Measurements from ENCODE around the gene DDR1.
A peak's percentile ranks its signal among the peaks of the same experiment; 100 is the strongest.
"Not testable (repeated sequence)": the region's sequence is repeated elsewhere in the genome, so short reads cannot be mapped to it uniquely, and the experiment has no call there.

Gene DDR1

DNA sequence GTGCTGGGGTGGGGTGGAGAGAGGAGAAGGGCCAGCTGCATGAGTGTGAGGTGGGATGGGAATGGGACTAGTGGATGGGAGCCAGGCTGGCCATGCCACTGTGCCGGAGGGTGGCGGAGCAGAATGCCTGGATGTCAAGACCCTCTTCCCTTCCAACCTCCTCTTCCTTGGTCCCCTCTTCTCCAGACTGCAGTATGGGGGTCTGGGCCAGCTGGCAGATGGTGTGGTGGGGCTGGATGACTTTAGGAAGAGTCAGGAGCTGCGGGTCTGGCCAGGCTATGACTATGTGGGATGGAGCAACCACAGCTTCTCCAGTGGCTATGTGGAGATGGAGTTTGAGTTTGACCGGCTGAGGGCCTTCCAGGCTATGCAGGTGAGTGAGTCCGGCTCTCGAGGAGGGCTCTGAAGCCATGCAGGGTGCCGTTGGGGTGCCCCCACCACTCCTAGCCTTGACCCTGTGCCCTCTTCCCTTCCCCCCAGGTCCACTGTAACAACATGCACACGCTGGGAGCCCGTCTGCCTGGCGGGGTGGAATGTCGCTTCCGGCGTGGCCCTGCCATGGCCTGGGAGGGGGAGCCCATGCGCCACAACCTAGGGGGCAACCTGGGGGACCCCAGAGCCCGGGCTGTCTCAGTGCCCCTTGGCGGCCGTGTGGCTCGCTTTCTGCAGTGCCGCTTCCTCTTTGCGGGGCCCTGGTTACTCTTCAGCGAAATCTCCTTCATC is 7.7 kb downstream of the DDR1 start:
- no peak for DNase-seq (ENCODE audit: extremely low read depth in 1 of 2, low read depth in 1 of 2)

DNA sequence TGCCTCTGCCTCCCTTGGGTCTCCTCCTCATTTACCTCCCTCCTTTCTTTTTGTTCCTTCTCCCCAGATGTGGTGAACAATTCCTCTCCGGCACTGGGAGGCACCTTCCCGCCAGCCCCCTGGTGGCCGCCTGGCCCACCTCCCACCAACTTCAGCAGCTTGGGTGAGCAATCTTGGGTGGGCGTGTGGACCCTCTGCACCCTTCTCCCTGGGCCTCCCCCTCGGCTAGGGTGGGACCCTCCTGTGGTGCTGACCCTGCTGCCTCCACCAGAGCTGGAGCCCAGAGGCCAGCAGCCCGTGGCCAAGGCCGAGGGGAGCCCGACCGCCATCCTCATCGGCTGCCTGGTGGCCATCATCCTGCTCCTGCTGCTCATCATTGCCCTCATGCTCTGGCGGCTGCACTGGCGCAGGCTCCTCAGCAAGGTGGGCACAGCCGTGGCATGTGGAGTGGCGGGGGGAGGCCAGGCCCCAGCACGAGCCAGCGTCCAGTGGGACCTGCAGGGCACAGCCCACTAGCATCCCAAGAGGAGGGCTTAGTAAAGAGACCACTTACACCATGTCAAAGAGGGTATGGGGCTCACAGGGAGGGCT is 8.8 kb downstream of the DDR1 start:
- no peak for DNase-seq (ENCODE audit: extremely low read depth in 1 of 2, low read depth in 1 of 2)

DNA sequence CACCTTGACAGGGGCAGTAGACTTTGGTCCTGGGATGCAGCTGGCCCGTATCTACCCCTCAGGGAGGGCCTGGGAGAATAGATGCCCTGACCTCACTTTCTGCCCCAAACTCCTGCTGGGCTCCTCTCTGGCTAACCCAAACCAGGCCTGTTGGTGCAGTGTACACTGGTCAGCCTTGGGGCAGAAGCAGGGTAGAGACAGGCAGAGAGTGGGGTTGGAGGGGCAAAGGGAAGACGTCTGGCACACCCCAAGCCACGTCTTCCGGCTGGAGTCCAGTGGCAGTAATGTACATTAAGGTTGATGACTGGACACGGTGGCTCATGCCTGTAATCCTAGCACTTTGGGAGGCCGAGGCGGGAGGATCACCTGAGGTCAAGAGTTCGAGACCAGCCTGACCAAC is 9.3 kb downstream of the DDR1 start:
- no peak for DNase-seq (ENCODE audit: extremely low read depth in 1 of 2, low read depth in 1 of 2)

DNA sequence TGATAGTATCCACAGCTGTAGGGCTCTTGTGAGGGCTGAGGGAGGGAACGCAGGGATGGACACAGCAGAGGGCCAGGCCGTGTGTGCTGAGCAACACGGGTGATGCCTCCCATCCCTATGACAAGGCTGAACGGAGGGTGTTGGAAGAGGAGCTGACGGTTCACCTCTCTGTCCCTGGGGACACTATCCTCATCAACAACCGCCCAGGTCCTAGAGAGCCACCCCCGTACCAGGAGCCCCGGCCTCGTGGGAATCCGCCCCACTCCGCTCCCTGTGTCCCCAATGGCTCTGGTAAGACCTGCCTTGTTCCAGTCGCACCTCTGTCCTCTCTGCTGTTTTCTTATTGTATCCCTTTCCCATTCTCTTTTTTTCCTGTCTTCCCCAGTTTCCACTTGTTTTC is 10.1 kb downstream of the DDR1 start:
- DNase-seq (ENCODE audit: extremely low read depth in 1 of 2, low read depth in 1 of 2): no peak

DNA sequence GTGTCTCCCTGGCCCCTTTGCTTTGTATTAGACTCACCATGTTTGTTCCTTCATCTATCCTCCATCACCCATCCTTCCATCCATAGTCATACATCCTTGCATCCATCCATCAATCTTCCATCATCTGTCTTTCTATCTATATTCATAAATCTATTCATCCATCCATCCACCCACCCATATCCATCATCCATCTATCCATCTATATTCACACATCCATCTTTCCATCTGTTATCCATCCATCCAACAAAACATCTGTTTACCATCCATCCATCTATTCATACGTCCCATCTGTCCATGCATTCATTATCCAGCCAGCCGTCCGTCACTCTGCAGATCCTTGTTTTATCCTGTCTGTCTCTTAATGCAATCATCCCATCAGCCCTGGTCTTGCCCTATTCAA is 10.6 kb downstream of the DDR1 start:
- DNase-seq (ENCODE audit: extremely low read depth in 1 of 2, low read depth in 1 of 2): no peak

DNA sequence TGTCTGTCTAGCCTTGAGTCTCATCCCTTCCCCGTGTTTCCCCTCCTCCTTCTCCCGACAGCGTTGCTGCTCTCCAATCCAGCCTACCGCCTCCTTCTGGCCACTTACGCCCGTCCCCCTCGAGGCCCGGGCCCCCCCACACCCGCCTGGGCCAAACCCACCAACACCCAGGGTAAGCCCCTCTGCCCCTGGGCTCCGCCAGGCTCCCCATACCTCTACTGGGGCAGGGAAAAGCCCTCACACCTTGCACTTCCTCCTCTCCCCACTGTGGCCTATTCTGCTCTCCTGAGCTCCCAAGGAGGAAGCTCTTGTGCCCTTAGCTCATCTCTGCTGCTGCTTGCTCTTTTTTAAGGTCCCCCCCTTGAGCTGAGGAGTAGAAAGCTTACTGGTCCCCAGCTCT is 11.0 kb downstream of the DDR1 start:
- no peak for DNase-seq (ENCODE audit: extremely low read depth in 1 of 2, low read depth in 1 of 2)

DNA sequence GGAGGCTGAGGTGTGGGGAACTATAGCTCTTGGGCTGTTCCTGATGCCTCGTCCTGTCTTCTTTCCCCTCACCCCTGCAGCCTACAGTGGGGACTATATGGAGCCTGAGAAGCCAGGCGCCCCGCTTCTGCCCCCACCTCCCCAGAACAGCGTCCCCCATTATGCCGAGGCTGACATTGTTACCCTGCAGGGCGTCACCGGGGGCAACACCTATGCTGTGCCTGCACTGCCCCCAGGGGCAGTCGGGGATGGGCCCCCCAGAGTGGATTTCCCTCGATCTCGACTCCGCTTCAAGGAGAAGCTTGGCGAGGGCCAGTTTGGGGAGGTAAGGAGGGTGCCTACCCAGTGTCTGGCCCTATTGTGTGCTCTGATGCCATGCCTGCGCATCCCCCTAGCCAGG is 12.2 kb downstream of the DDR1 start:
- no peak for DNase-seq (ENCODE audit: extremely low read depth in 1 of 2, low read depth in 1 of 2)

DNA sequence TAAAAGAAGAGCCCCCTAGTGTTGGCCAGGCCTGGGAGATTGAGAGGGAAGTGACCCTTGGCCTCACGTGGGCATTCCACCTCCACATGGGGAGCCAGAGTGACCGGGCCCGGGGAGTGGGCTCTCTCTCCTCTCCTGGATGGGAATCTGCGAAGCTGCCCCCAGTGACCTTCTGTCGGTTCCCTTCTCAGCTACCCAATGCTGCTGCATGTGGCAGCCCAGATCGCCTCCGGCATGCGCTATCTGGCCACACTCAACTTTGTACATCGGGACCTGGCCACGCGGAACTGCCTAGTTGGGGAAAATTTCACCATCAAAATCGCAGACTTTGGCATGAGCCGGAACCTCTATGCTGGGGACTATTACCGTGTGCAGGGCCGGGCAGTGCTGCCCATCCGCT is 13.6 kb downstream of the DDR1 start:
- no peak for DNase-seq (ENCODE audit: extremely low read depth in 1 of 2, low read depth in 1 of 2)

DNA sequence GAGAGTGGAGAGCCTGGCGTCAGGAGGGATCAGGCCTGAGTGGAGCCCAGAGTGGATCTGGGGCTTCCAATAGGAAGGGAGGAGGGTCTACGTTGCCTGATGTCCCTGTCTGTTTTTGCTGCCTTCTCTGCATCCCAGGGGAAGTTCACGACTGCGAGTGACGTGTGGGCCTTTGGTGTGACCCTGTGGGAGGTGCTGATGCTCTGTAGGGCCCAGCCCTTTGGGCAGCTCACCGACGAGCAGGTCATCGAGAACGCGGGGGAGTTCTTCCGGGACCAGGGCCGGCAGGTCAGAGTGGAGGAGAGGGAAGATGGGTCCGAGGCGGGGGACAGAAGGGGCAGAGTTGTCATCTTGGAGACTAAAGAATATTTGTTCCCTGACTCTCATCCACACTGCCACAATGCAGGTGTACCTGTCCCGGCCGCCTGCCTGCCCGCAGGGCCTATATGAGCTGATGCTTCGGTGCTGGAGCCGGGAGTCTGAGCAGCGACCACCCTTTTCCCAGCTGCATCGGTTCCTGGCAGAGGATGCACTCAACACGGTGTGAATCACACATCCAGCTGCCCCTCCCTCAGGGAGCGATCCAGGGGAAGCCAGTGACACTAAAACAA is 14.5 kb downstream of the DDR1 start:
- DNase-seq (ENCODE audit: extremely low read depth in 1 of 2, low read depth in 1 of 2): no peak

DNA sequence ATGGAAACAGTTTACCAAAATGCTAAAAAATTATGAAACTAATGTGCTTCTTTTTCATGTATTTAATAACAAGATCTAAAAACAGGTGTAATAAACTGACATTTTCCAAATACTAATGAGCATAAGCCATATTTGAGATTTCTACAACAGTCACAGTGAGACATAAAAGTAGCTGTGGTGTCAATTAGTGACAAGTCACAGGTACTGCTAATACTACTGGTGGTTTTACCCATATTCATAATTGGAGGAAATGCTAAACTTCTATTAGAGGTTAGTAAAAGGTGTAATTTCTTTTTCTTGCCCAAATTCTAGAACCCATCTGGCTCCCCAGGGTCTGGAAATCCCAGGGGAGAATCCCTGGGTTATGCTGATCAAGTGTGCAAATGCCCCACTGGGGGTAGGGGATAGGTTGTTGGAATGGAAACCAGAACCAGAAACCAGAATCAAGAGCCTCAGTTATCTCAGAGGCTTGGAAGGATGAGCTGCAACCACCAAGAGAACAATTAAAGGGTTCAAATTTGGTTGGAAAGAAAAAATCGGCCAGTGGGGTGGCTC is 16.6 kb downstream of the DDR1 start:
- no peak for DNase-seq (ENCODE audit: extremely low read depth in 1 of 2, low read depth in 1 of 2)

DNA sequence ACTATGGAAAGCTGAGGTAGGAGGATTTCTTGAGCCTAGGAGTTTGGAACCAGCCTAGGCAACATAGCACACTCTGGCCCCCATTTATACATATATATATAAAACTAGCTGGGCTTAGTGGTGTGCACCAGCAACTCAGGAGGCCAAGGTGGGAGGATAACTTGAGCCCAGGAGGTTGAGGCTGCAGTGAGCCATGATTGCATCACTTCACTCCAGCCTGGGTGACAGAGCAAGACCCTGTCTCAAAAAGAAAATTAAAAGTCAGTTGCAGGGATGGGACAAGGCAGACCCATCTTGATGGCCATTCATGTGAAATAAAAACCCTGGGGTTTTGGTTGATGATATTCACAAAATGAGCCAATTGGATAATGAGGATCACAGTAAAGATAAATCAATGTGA is 17.1 kb downstream of the DDR1 start:
- DNase-seq (ENCODE audit: extremely low read depth in 1 of 2, low read depth in 1 of 2): no peak

DNA sequence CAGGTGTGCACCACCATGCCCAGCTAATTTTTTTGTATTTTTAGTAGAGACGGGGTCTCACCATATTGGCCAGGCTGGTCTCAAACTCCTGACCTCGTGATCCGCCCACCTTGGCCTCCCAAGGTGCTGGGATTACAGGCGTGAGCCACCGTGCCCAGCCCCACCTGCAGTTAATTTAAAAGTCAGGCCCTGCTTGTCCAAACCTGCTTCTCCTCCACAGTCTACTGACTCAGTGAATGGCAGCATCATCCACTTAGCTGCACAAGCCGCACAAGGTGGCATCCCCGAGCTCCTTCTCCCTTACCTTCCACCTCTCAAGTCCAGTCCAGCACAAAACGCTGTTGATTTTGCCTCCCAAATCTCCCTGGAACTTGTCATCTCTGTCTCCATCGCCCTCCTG is 17.9 kb downstream of the DDR1 start:
- not testable (repeated sequence) for DNase-seq (ENCODE audit: extremely low read depth in 1 of 2, low read depth in 1 of 2)

DNA sequence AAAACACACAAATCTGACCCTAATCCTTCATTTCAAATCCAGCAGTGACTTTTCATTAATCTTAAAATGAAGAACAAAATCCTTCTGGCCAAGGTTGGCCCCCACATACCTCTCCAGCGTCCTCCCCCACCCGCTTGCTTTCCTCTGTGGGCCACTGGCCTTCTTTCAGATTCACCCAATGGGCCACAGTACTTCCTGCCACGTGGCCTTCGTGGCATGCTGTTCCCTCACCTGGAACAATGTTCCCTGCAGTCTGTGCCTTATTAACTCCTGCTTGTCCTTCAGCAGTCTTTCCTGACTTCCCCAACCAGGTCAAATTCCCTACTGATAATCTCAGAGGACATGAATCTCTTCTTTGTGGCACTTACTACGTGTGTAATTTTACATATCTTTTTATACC is 18.4 kb downstream of the DDR1 start:
- DNase-seq (ENCODE audit: extremely low read depth in 1 of 2, low read depth in 1 of 2): no peak

DNA sequence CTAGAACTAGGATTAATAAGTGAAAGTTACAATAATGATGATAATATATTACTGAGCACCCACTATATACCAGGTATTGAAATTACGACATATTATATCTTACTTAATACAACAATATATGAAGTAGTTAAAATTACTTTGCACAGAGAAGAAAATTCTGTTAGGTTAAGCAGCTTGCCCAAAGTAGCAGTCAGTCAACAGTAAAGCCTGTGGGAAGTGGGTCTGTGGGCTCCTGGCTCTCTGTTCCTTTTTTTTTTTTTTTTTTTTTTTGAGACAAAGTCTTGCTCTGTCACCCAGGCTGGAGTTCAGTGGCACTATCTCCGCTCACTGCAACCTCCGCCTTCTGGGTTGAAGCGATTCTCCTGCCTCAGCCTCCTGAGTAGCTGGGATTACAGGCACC is 18.9 kb downstream of the DDR1 start:
- DNase-seq (ENCODE audit: extremely low read depth in 1 of 2, low read depth in 1 of 2): no peak

DNA sequence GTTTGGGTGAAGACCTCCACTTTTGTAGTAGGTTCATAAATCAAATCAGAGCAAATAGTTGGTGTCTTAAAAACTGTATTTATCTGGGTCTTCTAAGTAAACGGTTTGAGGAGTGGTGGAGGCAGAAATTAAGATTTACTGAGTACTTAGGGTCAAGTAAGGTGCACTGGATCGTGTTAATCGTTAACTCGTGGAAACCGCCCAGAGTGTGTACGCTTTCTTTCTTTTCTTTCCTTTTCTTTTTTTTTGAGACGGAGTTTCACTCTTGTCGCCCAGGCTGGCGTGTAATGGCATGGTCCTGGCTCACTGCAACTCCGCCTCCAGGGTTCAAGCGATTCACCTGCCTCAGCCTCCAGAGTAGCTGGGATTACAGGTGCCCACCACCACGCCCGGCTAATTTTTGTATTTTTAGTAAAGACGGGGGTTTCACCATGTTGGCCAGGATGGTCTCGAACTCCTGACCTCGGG is 23.0 kb downstream of the DDR1 start:
- DNase-seq (ENCODE audit: extremely low read depth in 1 of 2, low read depth in 1 of 2): not testable (repeated sequence)

DNA sequence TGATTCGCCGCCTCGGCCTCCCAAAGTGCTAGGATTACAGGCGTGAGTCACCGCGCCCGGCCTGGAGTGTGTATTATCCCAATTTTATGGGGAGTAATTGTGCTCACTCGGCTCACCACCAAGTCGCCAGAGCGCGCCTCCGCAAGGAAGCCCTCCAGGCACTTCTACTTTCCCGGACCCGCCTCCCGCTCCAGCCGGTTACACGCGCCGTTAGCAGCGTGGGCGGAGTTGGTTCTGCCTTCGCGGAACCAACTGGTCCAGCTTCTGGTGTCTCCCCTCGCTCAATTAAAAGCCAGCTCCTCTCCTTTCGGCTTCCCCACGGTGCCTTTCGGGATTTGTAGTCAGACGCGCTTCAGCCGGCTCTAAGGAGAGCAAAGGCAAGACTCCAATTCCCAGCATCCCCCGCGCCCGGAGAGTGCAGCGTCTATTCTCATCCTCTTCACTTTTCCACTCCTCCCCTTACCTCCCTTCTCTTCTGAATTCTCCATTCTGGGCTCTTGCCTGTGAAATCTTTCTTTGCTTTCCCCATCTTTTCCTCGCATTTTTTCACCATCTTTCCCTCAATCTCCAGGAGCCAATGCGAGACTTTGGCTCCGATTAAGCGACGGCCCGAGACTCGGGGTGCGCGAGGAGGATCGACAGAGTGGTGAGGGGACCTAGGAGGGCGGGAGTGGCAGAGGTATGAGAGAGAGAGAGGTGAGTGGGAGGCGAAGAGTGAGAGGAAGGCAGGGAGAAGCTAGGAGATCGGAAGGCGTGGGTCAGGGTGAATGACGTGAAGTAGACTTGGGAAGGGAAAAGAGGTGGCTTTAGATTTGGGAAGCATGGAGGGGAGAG is 23.7 kb downstream of the DDR1 start, which contains the start of gene GTF2H4:
Gene GTF2H4, plus strand, starts transcription at position 450 of the 834 bp plus-strand sequence.
- peak; percentile 88 to 97 for DNase-seq (ENCODE audit: extremely low read depth in 1 of 2, low read depth in 1 of 2)

DNA sequence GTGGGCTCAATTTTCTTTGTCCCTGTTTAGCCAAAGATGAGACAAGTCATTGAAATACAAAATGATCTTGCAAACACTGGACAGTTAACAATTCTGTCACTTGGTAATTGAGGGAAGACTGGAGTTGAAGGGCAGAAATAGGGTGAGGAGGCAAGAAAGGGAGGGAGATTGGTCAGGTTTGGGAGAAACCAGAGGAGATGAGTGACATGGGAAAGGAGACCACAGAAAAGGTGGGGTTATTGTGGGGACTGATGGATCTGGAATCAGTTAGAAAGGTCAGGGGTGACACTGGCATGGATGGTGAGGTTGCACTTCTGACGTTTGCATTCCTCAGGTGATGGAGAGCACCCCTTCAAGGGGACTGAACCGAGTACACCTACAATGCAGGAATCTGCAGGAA is 24.4 kb downstream of the DDR1 start:
- no peak for DNase-seq (ENCODE audit: extremely low read depth in 1 of 2, low read depth in 1 of 2)

DNA sequence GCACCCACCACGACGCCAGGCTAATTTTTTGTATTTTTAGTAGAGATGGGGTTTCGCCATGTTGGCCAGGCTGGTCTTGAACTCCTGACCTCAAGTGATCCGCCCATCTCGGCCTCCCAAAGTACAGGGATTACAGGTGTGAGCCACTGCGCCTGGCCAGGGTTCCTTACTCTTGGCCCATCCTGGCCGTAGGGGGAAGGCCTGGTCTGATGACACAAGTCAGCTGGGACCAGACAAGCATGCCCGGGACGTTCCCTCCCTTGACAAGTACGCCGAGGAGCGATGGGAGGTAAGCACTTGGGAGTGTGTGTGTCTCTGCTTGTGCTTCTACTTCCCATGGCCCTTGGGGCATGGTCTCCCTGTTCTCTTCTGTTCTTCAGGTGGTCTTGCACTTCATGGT is 26.2 kb downstream of the DDR1 start:
- DNase-seq (ENCODE audit: extremely low read depth in 1 of 2, low read depth in 1 of 2): not testable (repeated sequence)

DNA sequence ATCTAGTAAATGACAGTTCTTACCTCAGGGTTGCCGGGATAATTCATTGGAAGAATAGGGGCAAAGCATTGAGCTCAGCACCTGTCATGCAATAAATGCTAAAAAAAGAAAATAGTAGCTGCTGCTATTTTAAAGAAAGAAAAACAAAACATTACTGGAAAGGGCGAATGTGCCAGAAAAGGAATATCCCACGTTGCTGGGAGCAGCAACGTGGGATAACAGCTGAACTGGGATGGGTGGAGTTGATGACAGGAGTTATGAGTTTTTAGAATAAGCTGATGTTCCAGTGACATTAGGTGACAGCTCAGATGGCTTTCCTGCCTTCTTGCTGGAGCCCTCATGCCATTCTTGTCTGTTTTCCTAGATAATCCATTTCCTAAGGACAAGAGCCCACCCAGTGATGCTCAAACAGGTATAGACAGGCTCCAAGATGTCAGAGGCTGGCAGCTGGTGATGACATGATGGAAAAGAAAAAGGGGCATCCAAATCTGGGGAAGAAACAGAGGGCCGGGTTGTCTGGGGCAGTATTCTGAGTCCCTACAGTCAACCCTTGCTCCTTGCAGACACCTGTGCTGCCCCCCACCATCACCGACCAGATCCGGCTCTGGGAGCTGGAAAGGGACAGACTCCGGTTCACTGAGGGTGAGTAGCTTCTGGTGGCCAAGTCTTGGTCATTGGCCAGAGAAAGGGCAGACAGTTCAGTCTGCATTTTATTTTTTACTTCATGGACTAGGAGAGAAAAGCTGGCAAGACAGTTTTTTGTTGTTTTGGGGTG is 28.6 kb downstream of the DDR1 start:
- no peak for DNase-seq (ENCODE audit: extremely low read depth in 1 of 2, low read depth in 1 of 2)

DNA sequence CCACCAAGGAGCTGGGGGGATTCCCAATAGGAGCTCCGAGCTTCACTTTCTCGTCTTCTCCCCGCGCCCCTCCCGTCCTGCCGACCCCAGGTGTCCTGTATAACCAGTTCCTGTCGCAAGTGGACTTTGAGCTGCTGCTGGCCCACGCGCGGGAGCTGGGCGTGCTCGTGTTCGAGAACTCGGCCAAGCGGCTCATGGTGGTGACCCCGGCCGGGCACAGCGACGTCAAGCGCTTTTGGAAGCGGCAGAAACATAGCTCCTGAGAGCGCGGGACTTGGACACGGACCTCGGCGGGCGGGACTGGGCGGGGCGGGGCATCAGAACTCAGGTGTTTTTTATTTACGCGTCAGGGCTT is 29.4 kb downstream of the DDR1 start:
- DNase-seq (ENCODE audit: extremely low read depth in 1 of 2, low read depth in 1 of 2): no peak

Data from stimulated activated CD8-positive, alpha-beta memory T cell treated with anti-CD3 and anti-CD28 coated beads, Interleukin-7, amount 100 ng/mL, for 48 hours (primary cell).